ENCODE measurements around the gene RELA. TPM values are rescaled to one million over a fixed set of nuclear protein-coding genes. Genes with fewer than 3 reads are reported as not detected.

Gene RELA
- total RNA-seq, 1 experiment from 2014 or later = 83.0 TPM

- Mint-ChIP-seq H3K4me1 (ENCODE audit: insufficient read depth, unreplicated experiment) (no peaks in the 10 kb centered on the region), H3K27ac (ENCODE audit: low read depth, unreplicated experiment) (no peak overlapping the region), H3K27me3 (ENCODE audit: insufficient read depth, unreplicated experiment) (peaks cover 44% of the 10 kb centered on the region), H3K36me3 (ENCODE audit: insufficient read depth, unreplicated experiment) (no peaks in the 10 kb centered on the region), H3K4me3 (ENCODE audit: unreplicated experiment) (no peak overlapping the region), H3K9me3 (ENCODE audit: unreplicated experiment) (no peaks in the 10 kb centered on the region)
- intact Hi-C loops (cut with micrococcal nuclease) = no loop called here
- TF ChIP-seq CTCF (IDR thresholded peaks at IDR 0.05; ENCODE audit: unreplicated experiment) = no peak
- no peak for DNase-seq (ENCODE audit: unreplicated experiment)
- ChIA-PET POLR2A (interaction anchor here (0.8 kb wide), 2 partner anchors 77 to 157 kb away, joined by 3 read pairs; partner anchors contain the start of gene AP5B1), CTCF (interaction anchor here (0.5 to 3.8 kb wide), 5 partner anchors 16 to 181 kb away, joined by 3 to 41 read pairs (median 4); no protein-coding TSS in a partner anchor)
- BruUV-seq (replicated peaks) = no TSS peak
Observed at GRCh38 chr11:65703846-65704245, 41.1 kb upstream of the RELA start.

DNA sequence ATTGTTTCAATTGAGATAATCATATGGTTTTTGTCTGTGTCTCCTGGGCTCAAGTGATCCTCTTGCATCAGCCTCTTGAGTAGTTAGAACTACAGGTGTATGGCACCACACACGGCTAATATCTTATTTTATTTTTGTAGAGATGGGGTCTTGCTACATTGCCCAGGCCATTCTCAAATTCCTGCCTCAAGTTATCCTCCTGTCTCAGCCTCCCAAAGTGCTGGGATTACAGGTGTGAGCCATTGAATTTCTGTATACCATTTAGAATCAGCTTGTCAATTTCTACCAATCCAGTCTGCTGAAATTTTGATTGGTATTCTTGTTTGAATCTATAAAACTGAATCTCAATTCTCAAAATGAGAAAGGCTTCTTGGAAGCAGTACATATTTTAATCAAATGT lies 39.0 kb upstream of the RELA start:
- no peaks in the 10 kb centered on the region for H3K4me1 Mint-ChIP-seq (ENCODE audit: insufficient read depth, unreplicated experiment)

GRCh38 chr11:65700399-65700798 lies 37.7 kb upstream of the RELA start:
- no peak overlapping the region for H3K4me3 Mint-ChIP-seq (ENCODE audit: unreplicated experiment)
- no peaks in the 10 kb centered on the region for H3K36me3 Mint-ChIP-seq (ENCODE audit: insufficient read depth, unreplicated experiment)
- CTCF ChIA-PET = interaction anchor here (0.6 kb wide), 2 partner anchors 130 to 350 kb away, joined by 3 to 4 read pairs; no protein-coding TSS in a partner anchor
- BruUV-seq (replicated peaks) = no TSS peak
- no peaks in the 10 kb centered on the region for H3K9me3 Mint-ChIP-seq (ENCODE audit: unreplicated experiment)
- intact Hi-C loops (cut with micrococcal nuclease) = no loop called here
- POLR2A ChIA-PET = no interaction called here
- H3K4me1 Mint-ChIP-seq (ENCODE audit: insufficient read depth, unreplicated experiment) = no peaks in the 10 kb centered on the region
- no peak overlapping the region for H3K27ac Mint-ChIP-seq (ENCODE audit: low read depth, unreplicated experiment)
- TF ChIP-seq CTCF (IDR thresholded peaks at IDR 0.05; ENCODE audit: unreplicated experiment) = no peak
- no peak for DNase-seq (ENCODE audit: unreplicated experiment)
- peaks cover 56% of the 10 kb centered on the region for H3K27me3 Mint-ChIP-seq (ENCODE audit: insufficient read depth, unreplicated experiment)

More for the DNA sequence above, 39.0 kb upstream of the RELA start:
- H3K4me3 Mint-ChIP-seq (ENCODE audit: unreplicated experiment) = no peak overlapping the region
- BruUV-seq (replicated peaks) = no TSS peak
- TF ChIP-seq CTCF (IDR thresholded peaks at IDR 0.05; ENCODE audit: unreplicated experiment) = no peak
- intact Hi-C loops (cut with micrococcal nuclease) = no loop called here
- CTCF ChIA-PET = interaction anchor here (1.0 kb wide), 1 partner anchor 117 kb away, joined by 3 read pairs; no protein-coding TSS in a partner anchor
- H3K9me3 Mint-ChIP-seq (ENCODE audit: unreplicated experiment) = no peaks in the 10 kb centered on the region
- H3K36me3 Mint-ChIP-seq (ENCODE audit: insufficient read depth, unreplicated experiment) = no peaks in the 10 kb centered on the region
- DNase-seq (ENCODE audit: unreplicated experiment) = no peak
- H3K27me3 Mint-ChIP-seq (ENCODE audit: insufficient read depth, unreplicated experiment) = peaks cover 56% of the 10 kb centered on the region
- POLR2A ChIA-PET = interaction anchor here (1.3 kb wide), 1 partner anchor 10 kb away, joined by 4 read pairs; the partner anchor contains the start of gene KAT5
- H3K27ac Mint-ChIP-seq (ENCODE audit: low read depth, unreplicated experiment) = no peak overlapping the region

GRCh38 chr11:65699306-65699705 lies 36.6 kb upstream of the RELA start:
- Mint-ChIP-seq H3K4me1 (ENCODE audit: insufficient read depth, unreplicated experiment) (no peaks in the 10 kb centered on the region), H3K4me3 (ENCODE audit: unreplicated experiment) (no peak overlapping the region), H3K36me3 (ENCODE audit: insufficient read depth, unreplicated experiment) (no peaks in the 10 kb centered on the region), H3K27me3 (ENCODE audit: insufficient read depth, unreplicated experiment) (peaks cover 56% of the 10 kb centered on the region), H3K9me3 (ENCODE audit: unreplicated experiment) (no peaks in the 10 kb centered on the region), H3K27ac (ENCODE audit: low read depth, unreplicated experiment) (no peak overlapping the region)
- intact Hi-C loops (cut with micrococcal nuclease) = no loop called here
- no peak for TF ChIP-seq CTCF (IDR thresholded peaks at IDR 0.05; ENCODE audit: unreplicated experiment)
- POLR2A ChIA-PET = interaction anchor here (0.6 kb wide), 1 partner anchor 21 kb away, joined by 3 read pairs; no protein-coding TSS in a partner anchor
- no peak for DNase-seq (ENCODE audit: unreplicated experiment)
- BruUV-seq (replicated peaks) = no TSS peak
- CTCF ChIA-PET = no interaction called here

All from MCF 10A (cell line).